OCI-LY7 (cell line): ENCODE measurements around the gene C10orf90.

ENCODE experiments used
- CTCF ChIP-seq: fragments of 200-600 bp; sonication (generic); conservative IDR thresholded peaks from 2 replicates; pipeline ENCODE4 v1.5.1; 2014; ENCODE audit warnings: mild to moderate bottlenecking, antibody characterized with exemption, low read length, moderate library complexity, mixed read lengths
- EZH2phosphoT487 ChIP-seq: fragments of 200-600 bp; sonication (generic); IDR thresholded peaks from 2 replicates; pipeline ENCODE4 v1.6.1; 2018; ENCODE audit warnings: low read depth, borderline replicate concordance, mild to moderate bottlenecking, mixed run types, antibody characterized with exemption, low read length, moderate library complexity, mixed read lengths

DNA sequence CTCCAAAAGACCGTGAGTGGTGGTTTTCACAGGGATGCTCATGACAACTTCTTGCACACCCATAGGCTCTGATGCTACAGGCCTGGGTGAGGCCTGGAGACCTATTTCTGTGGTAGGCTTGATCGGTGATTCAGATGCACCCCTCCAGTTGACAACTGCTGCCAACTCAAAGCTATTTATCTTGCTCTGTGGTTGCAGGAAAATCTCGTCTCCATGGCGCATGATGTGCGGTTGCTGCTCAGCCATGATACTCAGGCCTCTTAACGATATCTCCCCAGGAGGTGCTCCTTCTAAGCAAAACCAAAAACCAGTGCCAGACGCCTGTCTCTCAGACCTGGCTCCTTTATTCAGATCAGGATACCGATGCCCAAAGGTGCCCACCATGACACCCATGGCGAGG is 31.4 kb downstream of the C10orf90 start:
- no peak for TF ChIP-seq CTCF
- no peak for TF ChIP-seq EZH2phosphoT487
